OCI-LY3 (cell line): Measurements from ENCODE around the gene OIT3.

Experiments used
- CTCF ChIP-seq: fragments of 200-600, 300-600 bp; sonication (generic); IDR thresholded peaks from 2 replicates; pipeline ENCODE4 v1.5.1; 2014; ENCODE audit warnings: antibody characterized with exemption, low read length, low read depth
- EZH2phosphoT487 ChIP-seq: fragments of 200-600 bp; shearing (Covaris generic); IDR thresholded peaks from 2 replicates; pipeline ENCODE4 v1.6.1; 2018; ENCODE audit warnings: antibody characterized with exemption, mixed run types, low read depth

- TF ChIP-seq CTCF = no peak
- TF ChIP-seq EZH2phosphoT487 = no peak
Observed at GRCh38 chr10:72910705-72911104, 17.2 kb downstream of the OIT3 start.
